ENCODE data around the gene BEND3.
A peak's percentile ranks its signal among the peaks of the same experiment; 100 is the strongest.
"Not testable (repeated sequence)": the region's sequence is repeated elsewhere in the genome, so short reads cannot be mapped to it uniquely, and the experiment has no call there.

The BEND3 gene

GRCh38 chr6:107033126-107033525 lies 82.2 kb downstream of the BEND3 start:
- DNase-seq (ENCODE audit: low spot score): peak; percentile 55

- peak; percentile 30 for DNase-seq (ENCODE audit: low spot score)
Measured at GRCh38 chr6:107032051-107032450, 83.3 kb downstream of the BEND3 start.

DNA sequence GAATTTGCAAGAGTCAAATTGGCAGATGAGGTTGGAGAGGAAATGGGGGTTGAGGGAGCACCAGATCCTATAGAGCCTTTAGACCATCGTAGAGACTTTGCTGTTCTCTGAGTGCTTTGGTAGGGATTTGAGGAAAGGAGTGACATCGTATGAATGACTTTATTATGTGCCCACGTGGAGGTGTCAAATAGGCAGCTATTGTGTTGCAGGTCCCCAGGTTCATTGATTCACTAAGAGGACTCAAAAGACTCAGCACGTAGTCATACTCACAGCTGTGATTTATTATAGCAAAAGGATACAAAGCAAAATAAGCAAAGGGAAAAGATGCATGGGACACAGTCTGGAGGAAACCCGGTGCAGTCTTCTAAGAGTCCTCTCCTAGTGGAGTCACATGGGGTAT lies 85.2 kb downstream of the BEND3 start:
- DNase-seq (ENCODE audit: low spot score): peak; percentile 6

- DNase-seq (ENCODE audit: low spot score): no peak
Measured at GRCh38 chr6:107026965-107027364, 88.3 kb downstream of the BEND3 start.

DNA sequence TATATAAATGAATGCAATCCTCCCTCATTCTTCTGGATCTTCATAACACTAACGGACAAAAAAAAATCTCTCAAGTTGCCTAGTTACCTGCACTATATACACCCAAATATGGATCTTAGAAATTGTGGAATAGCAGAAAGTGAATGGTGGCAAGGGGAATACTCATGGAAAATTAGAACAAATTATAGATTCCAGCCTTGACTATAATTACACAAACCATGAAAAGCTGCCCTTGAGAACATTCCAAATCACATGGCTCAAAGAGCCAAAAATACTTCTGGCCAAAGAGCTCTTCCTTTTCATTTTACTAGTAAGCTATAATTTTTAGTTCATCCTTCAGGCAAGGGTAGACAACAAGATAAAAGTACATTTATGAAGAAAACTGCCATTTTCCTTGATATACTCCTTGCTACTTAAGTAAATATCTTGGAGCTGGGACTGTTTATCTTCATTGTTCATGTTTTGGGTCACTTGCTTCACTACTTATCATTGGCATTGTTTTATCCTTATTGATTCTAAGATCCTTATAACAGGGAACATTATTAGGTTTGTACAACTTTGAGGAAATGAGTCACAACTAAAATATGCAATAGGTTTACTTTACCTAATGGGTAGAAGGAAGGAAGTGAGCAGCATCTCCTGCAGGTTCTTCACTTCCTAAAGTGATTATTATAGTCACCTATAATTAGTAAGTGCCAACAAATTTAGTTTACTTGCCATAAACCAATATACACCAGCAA lies 93.7 kb downstream of the BEND3 start:
- DNase-seq (ENCODE audit: low spot score): peak; percentile 47

DNA sequence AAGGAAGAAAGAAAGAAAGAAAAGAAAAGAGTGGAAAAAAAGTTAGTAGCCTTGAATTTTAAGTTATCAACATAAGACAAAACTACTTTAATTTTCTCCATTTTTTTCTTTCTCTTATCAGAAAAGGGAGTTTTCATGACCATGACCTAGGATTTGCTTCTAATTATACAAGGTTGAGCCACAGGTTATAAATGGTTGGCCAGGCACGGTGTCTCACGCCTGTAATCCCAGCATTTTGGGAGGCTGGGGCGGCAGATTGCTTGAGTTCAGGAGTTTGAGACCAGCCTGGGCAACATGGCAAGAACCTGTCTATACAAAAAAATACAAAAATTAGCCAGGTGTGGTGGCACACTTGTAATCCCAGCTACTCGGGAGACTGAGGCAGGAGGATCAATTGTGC lies 95.1 kb downstream of the BEND3 start:
- DNase-seq (ENCODE audit: low spot score): no peak

DNA sequence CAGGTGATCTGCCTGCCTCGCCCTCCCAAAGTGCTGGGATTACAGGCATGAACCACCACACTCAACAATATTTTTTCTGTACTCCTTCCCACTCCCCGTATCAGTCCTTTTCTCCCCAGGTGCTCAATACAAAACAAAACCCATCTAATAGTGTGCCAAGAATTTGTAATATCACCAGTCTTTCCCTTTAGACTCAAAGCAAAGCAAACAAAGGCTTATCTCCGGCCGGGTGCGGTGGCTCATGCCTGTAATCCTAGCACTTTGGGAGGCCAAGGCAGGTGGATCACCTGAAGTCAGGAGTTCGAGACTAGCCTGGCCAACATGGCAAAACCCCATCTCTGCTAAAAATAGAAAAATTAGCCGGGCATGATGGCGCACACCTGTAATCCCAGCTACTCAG lies 95.7 kb downstream of the BEND3 start:
- not testable (repeated sequence) for DNase-seq (ENCODE audit: low spot score)

DNA sequence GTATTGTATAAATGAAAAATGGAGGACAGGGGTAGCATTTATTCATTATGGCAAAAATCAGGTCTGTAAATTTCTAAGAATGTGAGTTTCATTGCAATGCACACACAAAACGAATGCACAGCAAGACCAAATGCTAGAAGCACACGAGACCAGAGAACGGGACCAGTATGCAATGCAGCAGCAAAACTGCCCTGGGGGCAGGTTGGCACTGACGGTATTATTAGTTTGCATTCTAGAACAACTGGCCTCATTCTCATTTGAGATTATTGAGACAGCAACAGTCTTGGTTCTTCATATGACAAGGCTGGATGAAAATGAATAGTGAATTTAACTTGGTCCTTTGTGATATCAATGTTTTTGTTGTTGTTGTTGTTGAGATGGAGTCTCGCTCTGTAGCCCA lies 96.3 kb downstream of the BEND3 start:
- no peak for DNase-seq (ENCODE audit: low spot score)
